Activated naive CD8-positive, alpha-beta T cell treated with anti-CD3 and anti-CD28 coated beads, Interleukin-2, amount 50 U/mL, for 24 hours (primary cell): Measurements from ENCODE around the gene EGFL8.
"Not testable (repeated sequence)": the region's sequence is repeated elsewhere in the genome, so short reads cannot be mapped to it uniquely, and the experiment has no call there.

Source experiments
- ATAC-seq: fragments of 150-1000 bp; cut with Tn5 transposase; one replicate; pipeline ENCODE4 v1.10.0; 2021
- DNase-seq: peaks from one replicate; pipeline ENCODE4 v3.0.0; 2021
- H3K27ac Mint-ChIP-seq: one replicate; pipeline ENCODE4 v1.8.0; 2021; ENCODE audit warnings: mild to moderate bottlenecking, mixed read lengths
- H3K27me3 Mint-ChIP-seq: one replicate; pipeline ENCODE4 v1.8.0; 2021; ENCODE audit warnings: mixed read lengths
- H3K36me3 Mint-ChIP-seq: one replicate; pipeline ENCODE4 v1.8.0; 2021; ENCODE audit warnings: low read depth, mixed read lengths
- H3K4me1 Mint-ChIP-seq: one replicate; pipeline ENCODE4 v1.8.0; 2021; ENCODE audit warnings: mixed read lengths
- H3K4me3 Mint-ChIP-seq: one replicate; pipeline ENCODE4 v1.8.0; 2021; ENCODE audit warnings: mild to moderate bottlenecking, moderate library complexity, mixed read lengths
- H3K9me3 Mint-ChIP-seq: one replicate; pipeline ENCODE4 v1.8.0; 2021; ENCODE audit warnings: mixed read lengths

EGFL8 gene

DNA sequence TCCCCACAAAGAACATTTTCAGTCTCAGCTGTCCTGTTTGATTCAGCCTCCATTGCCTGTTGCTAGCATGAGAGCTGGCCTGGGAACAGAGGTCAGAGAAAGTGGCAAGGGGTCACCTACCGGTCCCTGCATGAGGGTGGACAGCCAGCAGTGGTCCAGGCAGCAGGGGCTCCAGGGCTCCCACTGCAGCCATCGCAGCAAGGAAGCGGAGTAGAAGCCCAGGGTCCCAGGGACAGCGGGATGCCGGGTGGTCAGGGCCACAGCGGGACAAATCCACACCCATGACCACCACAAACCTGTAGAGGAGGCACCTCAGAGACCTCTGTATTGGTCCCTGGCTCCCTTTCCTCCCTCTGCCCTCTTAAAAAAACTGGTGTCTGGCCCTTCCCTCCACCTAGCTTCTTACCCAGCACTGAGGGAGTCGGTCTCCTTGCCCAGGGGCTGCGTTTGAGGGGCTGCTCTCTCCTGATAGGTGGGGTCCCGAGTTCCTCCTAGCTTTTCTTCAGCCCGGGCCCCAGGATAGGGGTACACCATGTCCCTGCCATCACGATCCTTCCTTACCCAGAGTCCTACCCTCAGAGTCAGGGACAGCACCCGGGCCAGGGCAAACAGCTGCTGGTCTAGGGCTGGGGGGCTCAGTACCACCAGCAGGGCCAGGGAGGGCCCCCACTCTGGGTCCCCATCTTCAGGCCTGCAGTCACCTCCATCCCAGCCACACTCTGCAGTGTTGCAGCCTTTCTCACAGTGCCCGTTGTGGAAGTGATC is 36.5 kb downstream of the EGFL8 start:
- no peak overlapping the region for H3K4me3 Mint-ChIP-seq
- DNase-seq = no peak
- no peak for ATAC-seq
- no peaks in the 10 kb centered on the region for H3K27me3 Mint-ChIP-seq
- H3K27ac Mint-ChIP-seq = no peak overlapping the region
- no peaks in the 10 kb centered on the region for H3K36me3 Mint-ChIP-seq
- peaks cover 10% of the 10 kb centered on the region for H3K4me1 Mint-ChIP-seq
- no peaks in the 10 kb centered on the region for H3K9me3 Mint-ChIP-seq

DNA sequence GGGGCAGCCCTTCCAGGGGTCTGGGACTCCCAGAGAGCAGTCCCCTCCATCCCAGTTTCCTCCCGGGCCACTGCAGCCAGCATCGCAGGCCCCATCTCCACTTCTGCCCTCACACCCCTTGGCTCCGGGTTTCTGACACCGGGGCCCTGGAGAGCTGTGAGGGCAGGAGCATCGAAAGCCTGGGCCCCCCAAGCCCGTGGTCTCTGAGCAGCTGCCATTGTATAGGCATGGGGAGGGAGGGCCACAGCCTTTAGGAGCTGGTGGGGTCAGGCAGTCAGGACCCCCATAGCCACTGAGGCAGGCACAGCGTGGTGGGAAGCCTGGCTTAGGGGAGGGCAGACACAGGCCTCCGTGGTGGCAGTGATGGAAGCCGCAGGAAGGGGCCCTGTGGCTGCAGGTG is 37.8 kb downstream of the EGFL8 start:
- Mint-ChIP-seq H3K36me3 (no peaks in the 10 kb centered on the region), H3K27me3 (no peaks in the 10 kb centered on the region), H3K9me3 (no peaks in the 10 kb centered on the region), H3K4me3 (no peak overlapping the region), H3K27ac (no peak overlapping the region), H3K4me1 (no peaks in the 10 kb centered on the region)
- no peak for ATAC-seq
- no peak for DNase-seq

DNA sequence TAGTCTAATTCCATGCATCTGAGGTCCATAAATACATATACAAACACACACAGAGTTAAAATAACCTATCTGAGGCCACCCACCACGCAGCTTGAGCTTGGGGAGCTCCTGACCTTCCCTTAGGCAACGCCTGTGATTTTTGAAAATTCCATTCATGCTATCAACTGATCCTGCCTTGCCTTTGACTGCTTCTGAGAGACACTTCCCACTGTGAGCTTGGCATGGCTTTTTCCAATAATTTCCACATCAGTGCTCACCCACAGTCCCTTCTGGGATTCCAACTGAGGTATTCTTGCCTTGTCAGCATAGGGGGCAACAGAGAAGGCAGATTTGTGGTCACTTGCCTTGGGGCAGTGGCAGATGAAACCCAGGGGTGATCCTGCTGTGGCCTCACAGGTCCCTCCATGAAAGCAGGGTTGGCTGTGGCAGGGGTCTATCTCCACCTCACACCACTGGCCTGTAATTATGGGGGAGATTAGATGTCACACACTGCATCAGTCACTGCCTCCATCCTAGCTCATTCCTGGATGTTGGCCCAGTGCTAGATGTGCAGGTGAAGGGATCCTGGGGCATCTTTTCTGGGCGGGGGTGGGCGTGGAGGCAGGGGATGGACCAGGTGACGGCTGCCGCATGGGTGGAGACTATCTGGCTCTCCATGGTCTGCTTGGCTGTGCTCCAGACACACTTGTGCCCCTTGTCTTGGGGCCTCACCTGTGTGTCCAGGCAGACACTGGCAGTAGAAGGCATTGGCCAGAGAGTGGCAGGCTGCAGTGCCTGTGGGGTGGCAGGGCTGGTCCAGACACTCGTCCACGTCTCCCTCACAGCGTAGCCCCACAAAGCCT is 39.3 kb downstream of the EGFL8 start:
- ATAC-seq = no peak
- no peak overlapping the region for H3K4me3 Mint-ChIP-seq
- H3K27ac Mint-ChIP-seq = no peak overlapping the region
- no peaks in the 10 kb centered on the region for H3K9me3 Mint-ChIP-seq
- no peaks in the 10 kb centered on the region for H3K27me3 Mint-ChIP-seq
- DNase-seq = no peak
- no peaks in the 10 kb centered on the region for H3K36me3 Mint-ChIP-seq
- no peaks in the 10 kb centered on the region for H3K4me1 Mint-ChIP-seq

DNA sequence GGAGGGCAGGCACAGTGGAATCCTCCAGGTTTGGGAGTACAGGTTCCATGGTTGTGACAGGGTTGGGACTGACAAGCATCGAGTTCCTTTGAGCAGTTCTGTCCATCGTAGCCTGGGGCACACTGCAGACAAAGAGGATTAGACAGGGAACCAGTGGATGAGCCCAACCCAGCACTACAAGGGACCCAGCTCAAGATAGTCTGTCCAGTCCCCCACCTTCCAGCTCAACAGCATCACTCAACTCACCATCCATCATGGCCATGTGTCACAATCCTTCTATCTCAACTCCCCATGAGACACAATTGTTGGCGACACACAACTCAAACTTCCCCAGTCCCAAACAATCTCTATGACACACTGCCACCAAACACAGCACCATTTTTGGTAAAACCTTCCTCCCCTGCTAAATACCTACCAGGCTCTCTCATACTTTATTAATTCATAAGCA is 39.9 kb downstream of the EGFL8 start:
- ATAC-seq = no peak

DNA sequence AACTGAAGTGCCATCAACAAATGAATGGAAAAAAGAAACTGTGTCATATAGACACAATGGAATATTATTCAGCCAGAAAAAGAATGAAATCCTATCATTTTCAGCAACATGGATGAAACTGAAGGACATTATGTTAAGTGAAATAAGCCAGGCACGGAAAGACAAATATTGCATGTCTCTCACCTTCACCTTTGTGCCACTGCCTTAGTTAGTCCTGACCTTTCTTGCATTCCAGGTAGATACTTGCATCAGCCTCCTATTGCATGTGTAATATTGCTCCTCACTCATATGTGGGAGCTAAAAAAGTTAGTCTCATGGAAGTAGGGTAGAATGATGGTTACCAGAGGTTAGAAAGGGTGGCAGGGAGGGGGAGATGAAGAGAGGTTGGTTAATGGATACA is 44.6 kb downstream of the EGFL8 start:
- Mint-ChIP-seq H3K4me3 (no peak overlapping the region), H3K27ac (no peak overlapping the region), H3K36me3 (no peaks in the 10 kb centered on the region), H3K9me3 (no peaks in the 10 kb centered on the region), H3K27me3 (no peaks in the 10 kb centered on the region), H3K4me1 (no peaks in the 10 kb centered on the region)
- ATAC-seq (no peak), DNase-seq (no peak)

More for the DNA sequence above, 39.9 kb downstream of the EGFL8 start:
- no peaks in the 10 kb centered on the region for H3K36me3 Mint-ChIP-seq
- no peaks in the 10 kb centered on the region for H3K9me3 Mint-ChIP-seq
- H3K4me1 Mint-ChIP-seq = no peaks in the 10 kb centered on the region
- H3K4me3 Mint-ChIP-seq = no peak overlapping the region
- no peak for DNase-seq
- no peaks in the 10 kb centered on the region for H3K27me3 Mint-ChIP-seq
- H3K27ac Mint-ChIP-seq = no peak overlapping the region

DNA sequence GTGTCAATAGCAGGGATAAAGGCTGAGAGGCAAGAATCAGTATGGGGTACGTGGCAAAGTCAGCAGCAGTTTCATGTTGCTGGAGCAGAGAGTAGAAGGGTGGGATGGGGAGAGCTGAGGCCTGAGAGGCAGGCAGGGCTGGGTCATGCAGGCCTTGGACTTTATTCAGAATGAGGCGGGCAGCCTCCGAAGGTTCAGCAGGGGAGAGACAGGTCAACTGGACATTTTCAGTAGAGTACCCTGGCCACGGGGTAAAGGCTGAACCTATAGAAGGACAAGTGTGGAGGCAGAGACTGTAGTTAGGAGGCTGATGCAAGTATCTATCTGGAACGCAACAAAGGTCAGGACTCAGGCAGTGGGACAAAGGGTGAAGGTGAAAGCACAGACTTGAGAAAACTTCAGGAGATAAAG is 45.8 kb downstream of the EGFL8 start:
- ATAC-seq (no peak), DNase-seq (no peak)
- Mint-ChIP-seq H3K27me3 (no peaks in the 10 kb centered on the region), H3K4me1 (no peaks in the 10 kb centered on the region), H3K4me3 (no peak overlapping the region), H3K9me3 (no peaks in the 10 kb centered on the region), H3K27ac (no peak overlapping the region), H3K36me3 (no peaks in the 10 kb centered on the region)

DNA sequence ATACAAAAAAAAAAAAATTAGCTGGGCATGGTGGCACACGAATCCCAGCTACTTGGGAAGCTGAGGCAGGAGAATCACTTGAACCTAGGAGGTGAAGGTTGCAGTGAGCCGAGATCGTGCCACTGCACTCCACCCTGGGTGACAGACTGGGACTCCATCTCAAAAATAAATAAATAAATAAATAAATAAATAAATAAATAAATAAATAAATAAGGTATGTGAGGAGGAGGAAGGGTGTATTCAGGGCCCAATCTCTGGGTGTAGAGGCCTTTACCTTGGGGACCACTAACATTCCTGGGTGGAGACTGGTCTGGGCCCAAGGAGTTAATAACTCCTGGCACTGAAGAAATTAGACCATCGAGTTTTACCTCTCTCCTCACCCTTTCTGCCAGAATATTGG is 47.0 kb downstream of the EGFL8 start:
- ATAC-seq, H3K4me3 Mint-ChIP-seq, H3K36me3 Mint-ChIP-seq, H3K4me1 Mint-ChIP-seq, H3K27ac Mint-ChIP-seq, H3K9me3 Mint-ChIP-seq, H3K27me3 Mint-ChIP-seq, DNase-seq: not testable (repeated sequence)

DNA sequence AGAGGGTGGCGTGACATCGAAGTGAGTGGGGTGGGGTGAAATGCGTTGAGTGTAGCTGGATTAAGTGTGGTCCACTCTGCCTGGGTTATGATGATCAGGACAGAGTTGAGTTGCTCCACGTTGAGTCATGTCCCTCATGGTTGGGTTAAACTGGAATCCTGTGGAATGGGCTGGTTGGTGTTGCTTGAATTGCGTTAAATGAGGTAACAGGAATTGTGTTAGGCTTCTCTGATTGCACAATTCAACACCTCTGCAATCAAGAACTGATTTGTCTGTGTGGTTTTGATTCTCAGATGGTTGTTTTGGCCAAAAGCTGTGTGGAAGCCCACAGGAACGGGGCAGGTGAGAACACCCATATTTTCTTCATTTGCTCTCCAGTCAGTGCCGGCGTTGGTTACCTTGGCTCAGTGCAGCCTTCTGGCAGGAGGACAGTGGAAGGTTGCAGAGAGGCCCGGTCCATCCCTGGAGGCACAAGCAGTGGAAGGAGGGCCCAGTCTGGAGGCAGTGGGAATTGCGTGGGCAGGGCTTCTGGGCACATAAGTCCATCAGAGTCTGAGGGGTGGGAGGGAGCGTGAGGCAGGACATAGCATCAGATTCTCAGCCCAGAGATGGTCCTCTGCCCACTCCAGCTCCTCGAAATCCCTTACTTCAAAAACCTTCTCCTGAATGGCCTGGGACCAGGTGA is 47.8 kb downstream of the EGFL8 start:
- Mint-ChIP-seq H3K36me3 (no peaks in the 10 kb centered on the region), H3K27me3 (no peaks in the 10 kb centered on the region), H3K4me3 (no peak overlapping the region), H3K4me1 (no peaks in the 10 kb centered on the region), H3K9me3 (no peaks in the 10 kb centered on the region), H3K27ac (no peak overlapping the region)
- ATAC-seq (no peak), DNase-seq (no peak)

DNA sequence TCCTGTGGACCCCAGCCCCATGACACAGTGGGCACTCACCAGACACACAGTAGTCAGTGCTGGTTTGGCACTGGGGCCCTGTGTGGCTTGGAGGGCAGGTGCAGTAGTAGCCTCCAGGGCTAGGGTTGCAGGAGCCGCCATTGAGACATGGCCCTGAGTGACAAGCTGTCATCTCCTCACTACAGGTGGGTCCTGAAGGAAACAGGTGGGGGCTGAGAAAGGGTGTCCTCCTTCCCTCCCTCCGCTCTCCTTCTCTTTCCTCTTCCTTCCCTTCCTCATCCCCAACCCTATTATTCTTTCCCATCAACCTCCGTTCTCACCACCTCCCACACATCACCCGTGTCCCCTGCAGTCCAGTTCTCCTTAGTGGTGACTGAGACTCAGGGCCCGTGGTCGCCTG is 49.3 kb downstream of the EGFL8 start:
- H3K36me3 Mint-ChIP-seq = no peaks in the 10 kb centered on the region
- peaks cover 2% of the 10 kb centered on the region for H3K27me3 Mint-ChIP-seq
- H3K27ac Mint-ChIP-seq = no peak overlapping the region
- no peak for DNase-seq
- no peaks in the 10 kb centered on the region for H3K4me1 Mint-ChIP-seq
- no peak overlapping the region for H3K4me3 Mint-ChIP-seq
- H3K9me3 Mint-ChIP-seq = no peaks in the 10 kb centered on the region
- ATAC-seq = no peak

DNA sequence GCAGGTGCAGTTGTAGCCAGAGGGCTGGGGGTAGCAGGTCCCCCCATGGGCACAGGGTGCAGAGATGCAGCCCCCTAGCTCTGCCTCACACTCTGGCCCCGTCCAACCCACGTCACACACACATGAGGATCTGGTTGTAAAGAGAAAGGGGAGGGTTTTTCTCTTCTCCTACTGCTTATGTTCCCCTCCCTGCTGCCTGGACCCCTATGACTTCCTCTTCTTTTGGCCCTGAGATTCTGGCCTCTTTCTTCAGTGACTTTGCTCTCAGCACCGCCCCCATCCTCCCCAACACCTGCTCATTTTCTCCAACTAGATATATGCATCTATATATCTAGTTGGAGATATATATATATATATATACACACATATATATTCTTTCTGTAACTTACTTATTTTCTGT is 49.7 kb downstream of the EGFL8 start:
- H3K9me3 Mint-ChIP-seq = no peaks in the 10 kb centered on the region
- no peak overlapping the region for H3K4me3 Mint-ChIP-seq
- ATAC-seq (no peak), DNase-seq (no peak)
- no peak overlapping the region for H3K27ac Mint-ChIP-seq
- no peaks in the 10 kb centered on the region for H3K4me1 Mint-ChIP-seq
- no peaks in the 10 kb centered on the region for H3K36me3 Mint-ChIP-seq
- peaks cover 2% of the 10 kb centered on the region for H3K27me3 Mint-ChIP-seq

DNA sequence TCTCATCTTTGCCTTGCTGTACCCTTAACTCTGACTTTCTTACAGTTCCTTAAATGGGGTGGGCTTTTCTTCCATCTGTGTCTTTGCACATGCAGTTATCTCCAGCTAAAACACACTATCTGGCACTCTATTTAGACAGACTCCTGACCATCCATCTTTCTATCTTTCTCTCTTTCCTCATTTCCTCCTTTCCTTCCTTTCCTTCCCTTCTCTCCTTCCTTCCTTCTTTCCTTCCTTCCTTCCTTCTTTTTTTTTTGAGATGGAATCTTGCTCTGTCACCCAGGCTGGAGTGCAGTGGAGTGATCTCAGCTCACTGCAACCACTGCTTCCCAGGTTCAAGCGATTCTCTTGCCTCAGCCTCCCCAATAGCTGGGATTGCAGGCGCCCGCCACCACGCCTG is 51.2 kb downstream of the EGFL8 start:
- Mint-ChIP-seq H3K27me3 (peaks cover 2% of the 10 kb centered on the region), H3K36me3 (no peaks in the 10 kb centered on the region), H3K4me3 (no peak overlapping the region), H3K4me1 (no peaks in the 10 kb centered on the region), H3K27ac (no peak overlapping the region), H3K9me3 (no peaks in the 10 kb centered on the region)
- ATAC-seq = no peak
- no peak for DNase-seq

DNA sequence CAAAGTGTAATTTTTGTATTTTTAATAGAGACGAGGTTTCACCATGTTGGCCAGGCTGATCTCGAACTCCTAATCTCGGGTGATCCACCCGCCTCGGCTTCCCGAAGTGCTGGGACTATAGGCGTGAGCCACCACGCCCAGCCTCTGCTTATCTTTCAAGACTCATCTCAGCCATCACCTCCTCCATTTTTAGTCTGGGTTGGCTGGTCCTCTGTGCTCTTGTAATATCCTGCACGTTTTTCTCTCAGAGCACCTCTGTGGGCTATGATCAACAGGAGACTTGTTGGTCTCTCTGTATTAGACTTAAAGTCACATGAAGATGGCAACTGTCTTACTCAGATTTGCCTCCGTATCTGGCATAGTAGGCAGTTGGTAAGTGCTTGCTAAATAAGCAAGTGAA is 51.9 kb downstream of the EGFL8 start:
- Mint-ChIP-seq H3K27ac (no peak overlapping the region), H3K9me3 (no peaks in the 10 kb centered on the region), H3K4me3 (no peak overlapping the region), H3K27me3 (peaks cover 2% of the 10 kb centered on the region), H3K36me3 (no peaks in the 10 kb centered on the region), H3K4me1 (no peaks in the 10 kb centered on the region)
- ATAC-seq = no peak
- DNase-seq = no peak

DNA sequence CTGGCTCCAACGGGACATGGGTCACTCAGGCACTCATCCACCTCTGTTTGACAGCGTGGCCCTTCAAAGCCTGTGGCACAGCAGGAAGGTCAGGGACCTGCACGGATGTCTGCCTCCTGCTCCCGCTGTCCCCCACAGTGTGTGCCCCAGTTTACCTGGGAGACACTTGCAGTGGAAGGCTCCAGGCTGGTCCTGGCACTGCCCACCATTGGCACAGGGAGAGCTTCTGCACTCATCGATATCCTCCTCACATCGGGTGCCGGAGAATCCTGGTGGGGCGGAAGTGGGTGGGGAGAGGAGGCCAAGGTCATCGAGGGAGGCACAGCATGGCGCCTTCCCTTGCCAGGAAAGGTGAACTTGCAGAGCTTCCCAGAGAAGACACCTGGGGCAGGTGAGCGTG is 52.6 kb downstream of the EGFL8 start:
- no peaks in the 10 kb centered on the region for H3K4me1 Mint-ChIP-seq
- H3K9me3 Mint-ChIP-seq = no peaks in the 10 kb centered on the region
- ATAC-seq (no peak), DNase-seq (no peak)
- peaks cover 2% of the 10 kb centered on the region for H3K27me3 Mint-ChIP-seq
- H3K36me3 Mint-ChIP-seq = no peaks in the 10 kb centered on the region
- no peak overlapping the region for H3K27ac Mint-ChIP-seq
- H3K4me3 Mint-ChIP-seq = no peak overlapping the region
